Measurements from ENCODE around the gene ZNF682. TPM values are rescaled to one million over a fixed set of nuclear protein-coding genes. Genes with fewer than 3 reads are reported as not detected.
"Not testable (repeated sequence)": the region's sequence is repeated elsewhere in the genome, so short reads cannot be mapped to it uniquely, and the experiment has no call there.

ZNF682 gene
- total RNA-seq, 1 donor from 2014 or later, result 2.9 TPM

DNA sequence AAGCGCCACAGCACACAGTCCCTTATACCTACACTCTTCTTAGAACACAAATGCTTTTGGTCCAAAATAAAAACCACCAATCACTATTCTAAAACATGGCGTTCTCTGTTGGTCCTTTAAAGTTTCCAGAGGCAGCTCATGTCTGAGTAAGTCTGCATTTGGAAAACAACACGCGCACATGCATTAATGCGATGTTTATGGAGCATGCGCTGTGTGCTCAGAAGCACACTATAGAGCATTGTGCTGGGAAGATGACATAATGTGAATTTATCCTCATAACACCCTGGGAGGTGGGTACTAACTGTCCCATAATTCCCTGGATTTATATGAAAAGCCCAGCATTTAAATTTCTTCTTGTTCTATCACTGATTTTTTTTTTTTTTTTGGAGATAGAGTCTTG is 10.7 kb downstream of the ZNF682 start:
- no peak for DNase-seq (ENCODE audit: low spot score)
- intact Hi-C loops (cut with DNase I), result no loop called here

- intact Hi-C loops (cut with DNase I), result no loop called here
- no peak for DNase-seq (ENCODE audit: low spot score)
These were observed 33.6 kb downstream of the ZNF682 start for GRCh38 chr19:20005741-20006140.

- no peak for DNase-seq (ENCODE audit: low spot score)
- intact Hi-C loops (cut with DNase I), result no loop called here
These were observed 41.5 kb downstream of the ZNF682 start for GRCh38 chr19:19997656-19998268.

DNA sequence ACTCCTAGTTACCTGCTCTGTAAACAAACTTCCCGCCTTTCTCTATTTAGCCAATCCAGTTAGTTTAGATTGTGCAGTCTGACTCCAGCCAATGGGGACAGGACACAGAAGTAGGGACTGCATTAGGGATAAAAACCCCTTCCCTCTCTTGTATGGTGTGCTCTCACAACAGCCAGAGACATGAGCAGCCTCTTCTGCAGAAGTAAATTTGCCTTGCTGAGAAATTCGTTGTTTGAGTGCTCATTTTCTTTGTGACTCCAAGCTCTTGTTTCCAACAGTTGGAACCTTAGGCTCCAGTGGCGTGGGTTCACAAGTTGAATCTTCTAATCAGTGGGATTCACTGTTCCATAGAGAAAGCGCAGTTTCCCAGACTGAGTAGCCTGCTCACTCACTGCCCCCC is 72.4 kb downstream of the ZNF682 start:
- intact Hi-C loops (cut with DNase I), result no loop called here
- no peak for DNase-seq (ENCODE audit: low spot score)

DNA sequence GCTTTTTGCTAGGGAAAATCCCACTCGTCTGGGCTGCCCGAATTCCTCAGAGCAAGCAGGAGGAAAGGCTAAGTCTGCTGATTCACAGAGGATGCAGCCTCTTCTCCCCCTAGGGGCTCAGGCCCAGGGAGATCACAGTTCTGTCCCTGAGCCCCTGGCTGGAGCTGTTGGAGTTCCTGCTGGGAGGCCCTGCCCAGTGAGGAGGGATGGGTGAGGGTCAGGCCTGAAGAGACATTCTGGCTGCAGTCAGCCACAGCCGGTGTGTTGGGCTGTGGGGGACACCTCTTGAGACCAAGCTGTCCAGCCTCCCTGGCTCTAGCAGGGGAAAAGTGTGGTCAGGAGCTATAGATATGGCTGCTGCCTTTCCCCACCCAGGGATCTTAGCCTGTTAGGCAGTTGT is 73.2 kb downstream of the ZNF682 start:
- intact Hi-C loops (cut with DNase I), result not testable (repeated sequence)

GRCh38 chr19:19964416-19964815 is 74.9 kb downstream of the ZNF682 start:
- intact Hi-C loops (cut with DNase I), result no loop called here

More for the DNA sequence above, 73.2 kb downstream of the ZNF682 start:
- DNase-seq (ENCODE audit: low spot score), result not testable (repeated sequence)

DNA sequence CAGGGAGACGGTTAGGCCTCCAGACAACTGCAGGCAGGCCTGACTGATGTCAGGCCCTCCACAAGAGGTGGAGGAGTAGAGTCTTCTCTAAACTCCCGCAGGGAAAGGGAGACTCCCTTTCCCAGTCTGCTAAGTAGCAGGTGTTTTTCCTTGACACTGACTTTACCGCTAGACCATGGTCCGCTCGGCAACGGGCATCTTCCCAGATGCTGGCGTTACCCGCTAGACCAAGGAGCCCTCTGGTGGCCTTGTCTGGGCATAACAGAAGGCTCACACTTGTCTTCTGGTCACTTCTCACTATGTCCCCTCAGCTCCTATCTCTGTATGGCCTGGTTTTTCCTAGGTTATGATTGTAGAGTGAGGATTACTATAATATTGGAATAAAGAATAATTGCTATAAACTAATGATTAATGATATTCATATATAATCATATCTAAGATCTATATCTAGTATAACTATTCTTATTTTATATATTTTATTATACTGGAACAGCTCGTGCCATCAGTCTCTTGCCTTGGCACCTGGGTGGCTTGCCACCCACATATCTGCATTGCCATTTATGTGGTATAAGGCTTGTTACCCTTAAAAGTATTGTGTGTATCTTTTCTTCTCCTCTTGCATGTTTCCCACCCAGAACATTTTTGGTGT is 80.0 kb downstream of the ZNF682 start:
- DNase-seq (ENCODE audit: low spot score), result peak; percentile 78
- intact Hi-C loops (cut with DNase I), result not testable (repeated sequence)

More at GRCh38 chr19:19964416-19964815, 74.9 kb downstream of the ZNF682 start:
- no peak for DNase-seq (ENCODE audit: low spot score)

- intact Hi-C loops (cut with DNase I); DNase-seq (ENCODE audit: low spot score): not testable (repeated sequence)
These were observed 81.5 kb downstream of the ZNF682 start for GRCh38 chr19:19957766-19958165.

DNA sequence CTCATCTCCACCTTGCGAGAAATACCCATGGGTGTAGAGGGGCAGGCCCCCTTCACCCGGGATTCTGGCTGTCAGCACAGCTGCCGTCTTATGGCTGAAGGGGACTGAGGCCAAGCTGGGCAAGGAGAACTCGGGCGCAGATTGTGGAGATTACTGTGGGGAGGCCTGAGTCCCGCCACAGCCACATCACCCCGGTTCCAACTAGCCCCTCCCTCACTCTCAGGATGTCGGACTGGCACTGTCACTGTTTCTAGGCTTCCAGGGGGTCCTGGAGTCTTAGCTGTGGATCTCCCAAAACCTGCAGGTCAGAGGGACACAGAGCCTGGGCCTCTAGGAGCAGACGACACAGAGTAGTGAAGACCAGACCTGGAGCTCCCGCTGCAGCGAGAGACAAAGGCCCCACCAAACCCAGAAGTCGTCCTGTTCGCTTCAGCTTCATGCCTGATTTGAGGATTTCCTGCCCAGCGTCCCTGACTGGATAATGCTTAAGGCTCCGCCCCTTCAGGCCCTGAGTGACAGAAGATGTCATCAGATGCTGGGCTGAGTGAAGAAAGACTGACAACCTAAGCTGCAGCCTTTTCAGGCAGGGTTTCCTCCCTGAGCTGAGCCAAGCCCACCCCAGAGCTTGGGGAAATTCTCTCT is 82.8 kb downstream of the ZNF682 start:
- no peak for DNase-seq (ENCODE audit: low spot score)
- intact Hi-C loops (cut with DNase I), result no loop called here

DNA sequence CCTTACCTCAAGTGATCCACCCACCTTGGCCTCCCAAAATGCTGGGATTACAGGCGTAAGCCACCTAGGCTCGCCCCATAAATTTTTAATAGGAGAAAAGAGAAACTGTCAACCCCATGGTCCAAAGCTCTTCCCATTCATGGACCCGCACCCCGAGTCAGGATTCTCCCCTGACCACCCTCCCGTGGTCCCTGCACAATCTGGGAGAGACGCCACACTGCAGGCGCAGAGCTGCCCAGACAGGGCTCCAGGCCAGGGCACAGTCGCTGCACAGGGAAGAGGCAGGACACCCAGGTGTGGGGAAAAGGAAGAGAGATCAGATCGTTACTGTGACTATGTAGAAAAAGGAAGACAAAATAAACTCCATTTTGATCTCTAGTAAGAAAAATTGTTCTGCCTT is 84.1 kb downstream of the ZNF682 start:
- intact Hi-C loops (cut with DNase I), result no loop called here
- no peak for DNase-seq (ENCODE audit: low spot score)

Other genes starting within 250 kb of the ZNF682 start
- gene ZNF506, start 217.8 kb downstream of the ZNF682 start, total RNA-seq, result 18.2 TPM
- gene ZNF253, start 173.6 kb downstream of the ZNF682 start, total RNA-seq, result 8.9 TPM
- 0.83 TPM for gene ZNF93, start 138.6 kb downstream of the ZNF682 start, total RNA-seq
- gene ZNF90, start 38.5 kb upstream of the ZNF682 start, total RNA-seq, result 0.94 TPM
- gene ZNF486, start 127.7 kb upstream of the ZNF682 start, total RNA-seq, result 1.2 TPM